Measurements from ENCODE around the gene CHST13. TPM values are rescaled to one million over a fixed set of nuclear protein-coding genes. Genes with fewer than 3 reads are reported as not detected.

Gene CHST13
- total RNA-seq, 3 donors from 2014 or later (not counting 1 experiment from before 2014, with no cell fraction given), result 0.19 to 0.20 TPM; not detected in 1

- Histone ChIP-seq H3K36me3 (ENCODE audit: control insufficient read depth, insufficient read depth, low read length) (no peaks in the 10 kb centered on the region), H3K9me3 (ENCODE audit: control insufficient read depth, insufficient read depth, low read length) (no peaks in the 10 kb centered on the region), H3K27me3 (ENCODE audit: control insufficient read depth, insufficient read depth, low read length) (peaks cover 3% of the 10 kb centered on the region), H3K27ac (ENCODE audit: low read length) (no peak overlapping the region), H3K4me3 (ENCODE audit: low read length) (no peak overlapping the region), H3K4me1 (ENCODE audit: control insufficient read depth, insufficient read depth, low read length) (peaks cover 32% of the 10 kb centered on the region)
- no peaks in the 10 kb centered on the region for H3K9me3 Mint-ChIP-seq
- intact Hi-C loops (cut with micrococcal nuclease), result loop anchor here (10.0 kb wide), 1 partner anchor 928 kb away; no protein-coding TSS in a partner anchor
- no peak overlapping the region for H3K27ac Mint-ChIP-seq
- TF ChIP-seq, protein P1, sequence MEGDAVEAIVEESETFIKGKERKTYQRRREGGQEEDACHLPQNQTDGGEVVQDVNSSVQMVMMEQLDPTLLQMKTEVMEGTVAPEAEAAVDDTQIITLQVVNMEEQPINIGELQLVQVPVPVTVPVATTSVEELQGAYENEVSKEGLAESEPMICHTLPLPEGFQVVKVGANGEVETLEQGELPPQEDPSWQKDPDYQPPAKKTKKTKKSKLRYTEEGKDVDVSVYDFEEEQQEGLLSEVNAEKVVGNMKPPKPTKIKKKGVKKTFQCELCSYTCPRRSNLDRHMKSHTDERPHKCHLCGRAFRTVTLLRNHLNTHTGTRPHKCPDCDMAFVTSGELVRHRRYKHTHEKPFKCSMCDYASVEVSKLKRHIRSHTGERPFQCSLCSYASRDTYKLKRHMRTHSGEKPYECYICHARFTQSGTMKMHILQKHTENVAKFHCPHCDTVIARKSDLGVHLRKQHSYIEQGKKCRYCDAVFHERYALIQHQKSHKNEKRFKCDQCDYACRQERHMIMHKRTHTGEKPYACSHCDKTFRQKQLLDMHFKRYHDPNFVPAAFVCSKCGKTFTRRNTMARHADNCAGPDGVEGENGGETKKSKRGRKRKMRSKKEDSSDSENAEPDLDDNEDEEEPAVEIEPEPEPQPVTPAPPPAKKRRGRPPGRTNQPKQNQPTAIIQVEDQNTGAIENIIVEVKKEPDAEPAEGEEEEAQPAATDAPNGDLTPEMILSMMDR (IDR thresholded peaks at IDR 0.05), result no peak
- H3K27me3 Mint-ChIP-seq (ENCODE audit: low read depth in 2 of 2), result peaks cover 0 to 11% of the 10 kb centered on the region in 2 donors
- H3K4me3 Mint-ChIP-seq, result no peak overlapping the region
- DNase-seq (no peak), ATAC-seq (no peak)
- WGBS (ENCODE audit: insufficient coverage), result 69% methylated on average over 7 of the region's 7 CpGs
- H3K4me1 Mint-ChIP-seq, result peaks cover 0 to 10% of the 10 kb centered on the region in 2 donors
- H3K36me3 Mint-ChIP-seq, result no peaks in the 10 kb centered on the region
These were observed 3.1 kb downstream of the CHST13 start for GRCh38 chr3:126527006-126527405.

DNA sequence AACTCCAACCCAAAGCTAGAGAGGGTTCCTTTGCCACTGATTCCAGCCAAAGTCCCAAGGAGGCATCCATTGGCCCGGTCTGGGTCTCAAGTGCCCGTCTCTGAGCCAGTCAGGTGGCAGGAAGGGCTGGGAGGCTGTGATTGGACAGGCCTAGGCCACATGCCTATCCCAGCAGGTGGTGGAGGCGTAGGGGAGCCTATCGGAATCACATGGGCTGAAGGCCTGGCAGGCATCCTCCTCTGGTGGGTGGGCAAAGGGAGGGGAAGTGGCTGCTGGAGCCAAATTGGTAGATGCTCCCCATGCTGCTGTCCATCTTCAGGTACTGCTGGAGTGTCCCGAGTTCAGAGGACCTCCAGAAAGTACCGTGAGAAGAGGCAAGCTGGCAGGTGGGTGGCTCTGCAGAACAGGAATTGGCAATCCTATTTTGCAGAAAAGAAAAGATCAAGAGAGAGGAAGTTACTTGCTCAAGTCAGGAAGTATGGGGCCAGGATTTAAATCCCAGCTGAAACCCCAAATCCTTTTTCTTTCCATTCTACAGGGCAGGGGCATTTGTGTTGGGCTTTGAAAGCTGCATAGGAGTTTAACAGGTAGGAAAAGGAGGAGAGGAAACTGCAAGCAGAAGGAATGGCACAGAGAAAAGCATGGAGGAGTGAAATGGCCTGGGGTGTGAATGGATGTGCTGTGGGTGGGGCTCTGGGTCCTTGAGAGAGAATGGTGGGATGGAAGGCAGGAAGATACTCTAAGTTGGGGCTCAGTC lies 3.7 kb downstream of the CHST13 start:
- Mint-ChIP-seq H3K27ac (no peak overlapping the region), H3K36me3 (no peaks in the 10 kb centered on the region), H3K9me3 (no peaks in the 10 kb centered on the region), H3K4me3 (no peak overlapping the region), H3K27me3 (ENCODE audit: low read depth in 2 of 2) (peaks cover 0 to 11% of the 10 kb centered on the region in 2 donors), H3K4me1 (peaks cover 0 to 10% of the 10 kb centered on the region in 2 donors)
- DNase-seq (no peak), ATAC-seq (no peak)
- TF ChIP-seq, protein P1 (IDR thresholded peaks at IDR 0.05), result no peak
- intact Hi-C loops (cut with micrococcal nuclease), result loop anchor here (10.0 kb wide), 1 partner anchor 927 kb away; no protein-coding TSS in a partner anchor
- Histone ChIP-seq H3K9me3 (ENCODE audit: control insufficient read depth, insufficient read depth, low read length) (no peaks in the 10 kb centered on the region), H3K27ac (ENCODE audit: low read length) (no peak overlapping the region), H3K4me1 (ENCODE audit: control insufficient read depth, insufficient read depth, low read length) (peaks cover 32% of the 10 kb centered on the region), H3K27me3 (ENCODE audit: control insufficient read depth, insufficient read depth, low read length) (peaks cover under 1% of the 10 kb centered on the region), H3K4me3 (ENCODE audit: low read length) (no peak overlapping the region), H3K36me3 (ENCODE audit: control insufficient read depth, insufficient read depth, low read length) (no peaks in the 10 kb centered on the region)
- WGBS (ENCODE audit: insufficient coverage), result 68% methylated on average over 6 of the region's 6 CpGs

DNA sequence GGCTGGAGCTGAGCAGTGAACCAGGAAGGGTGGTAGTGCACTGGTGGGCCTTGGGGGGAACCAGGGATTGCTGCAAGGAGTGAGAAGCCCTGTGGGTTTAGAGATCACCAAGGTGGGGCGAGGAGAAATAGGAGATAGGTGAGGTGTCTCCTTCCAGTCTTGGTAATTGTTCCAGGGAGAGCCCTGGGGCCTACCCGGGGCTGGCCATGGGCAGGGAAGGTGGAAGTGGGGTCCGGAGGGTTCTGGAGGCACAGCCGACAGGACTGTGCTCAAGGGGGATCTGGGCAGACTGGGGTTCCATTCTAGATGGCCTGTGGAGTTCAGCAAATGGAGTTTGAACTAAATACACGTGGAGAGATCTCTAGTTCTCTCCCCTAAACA lies 4.5 kb downstream of the CHST13 start:
- Mint-ChIP-seq H3K27ac (no peak overlapping the region), H3K27me3 (ENCODE audit: low read depth in 2 of 2) (peaks cover 6 to 7% of the 10 kb centered on the region in 2 donors), H3K36me3 (no peaks in the 10 kb centered on the region), H3K4me1 (peaks cover 0 to 10% of the 10 kb centered on the region in 2 donors), H3K9me3 (no peaks in the 10 kb centered on the region), H3K4me3 (no peak overlapping the region)
- DNase-seq (no peak), ATAC-seq (no peak)
- TF ChIP-seq, protein P1 (IDR thresholded peaks at IDR 0.05), result no peak
- 82% methylated on average over 4 of the region's 5 CpGs for WGBS (ENCODE audit: insufficient coverage)
- no peak overlapping the region for H3K4me3 ChIP-seq (ENCODE audit: low read length)
- H3K27ac ChIP-seq (ENCODE audit: low read length), result no peak overlapping the region
- H3K27me3 ChIP-seq (ENCODE audit: control insufficient read depth, insufficient read depth, low read length), result no peaks in the 10 kb centered on the region
- peaks cover 30% of the 10 kb centered on the region for H3K4me1 ChIP-seq (ENCODE audit: control insufficient read depth, insufficient read depth, low read length)
- no peaks in the 10 kb centered on the region for H3K36me3 ChIP-seq (ENCODE audit: control insufficient read depth, insufficient read depth, low read length)
- intact Hi-C loops (cut with micrococcal nuclease), result loop anchor here (10.0 kb wide), 1 partner anchor 926 kb away; no protein-coding TSS in a partner anchor
- H3K9me3 ChIP-seq (ENCODE audit: control insufficient read depth, insufficient read depth, low read length), result no peaks in the 10 kb centered on the region

Data from natural killer cell (primary cell).